ENCODE measurements around the gene ATXN2. TPM values are rescaled to one million over a fixed set of nuclear protein-coding genes. Genes with fewer than 3 reads are reported as not detected.
A peak's percentile ranks its signal among the peaks of the same experiment; 100 is the strongest.

Gene ATXN2
- total RNA-seq, 1 experiment from 2014 or later: 56.3 TPM

DNA sequence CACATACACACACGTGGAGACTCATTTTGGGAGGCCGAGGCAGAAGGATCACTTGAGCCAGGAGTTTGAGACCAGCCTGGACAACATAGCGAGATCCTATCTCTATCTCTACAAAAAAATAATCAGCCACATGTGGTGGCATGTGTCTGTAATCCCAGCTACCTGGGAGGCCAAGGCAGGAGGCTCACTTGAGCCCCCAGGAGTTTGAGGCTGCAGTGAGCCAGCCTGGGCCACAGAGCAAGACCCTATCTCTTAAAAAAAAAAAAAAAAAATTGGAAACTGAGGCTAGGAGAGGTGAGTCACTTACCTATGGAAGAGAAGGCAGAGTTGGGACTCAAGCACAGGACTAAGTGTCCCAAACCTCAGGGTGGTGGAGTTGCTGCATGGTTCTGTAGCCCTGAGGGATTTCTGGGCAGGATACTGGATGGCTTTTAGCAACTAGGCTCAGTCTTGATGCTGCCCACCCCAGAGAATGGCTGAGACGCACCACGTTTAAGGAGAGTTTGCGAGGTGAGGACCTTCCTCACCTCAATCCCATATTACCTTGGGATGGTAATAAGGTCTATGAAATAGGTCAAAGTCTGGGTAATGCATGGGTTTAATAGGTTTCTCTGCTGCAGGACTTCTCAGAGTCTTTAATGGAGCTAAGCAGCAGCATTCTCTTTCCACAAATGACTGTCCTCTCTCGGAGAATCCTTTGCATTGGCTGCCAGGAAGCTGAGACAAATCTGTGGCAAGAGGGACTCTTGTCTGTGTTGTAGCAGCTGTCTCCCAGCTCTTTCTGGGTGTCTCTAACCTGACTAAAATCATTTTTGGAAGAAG is 157.8 kb downstream of the ATXN2 start:
- DNase-seq (ENCODE audit: low spot score) (no peak), ATAC-seq (no peak)
- POLR2A ChIA-PET: no interaction called here
- TF ChIP-seq ZNF121 (CRISPR knock-in tag; IDR thresholded peaks at IDR 0.05) (peak; percentile 8; the same call in 1 of the 2 replicates), GRHL2 (CRISPR knock-in tag; IDR thresholded peaks at IDR 0.05; ENCODE audit: insufficient replicate concordance, severe bottlenecking) (no peak)
- H3K9me3 Mint-ChIP-seq: no peaks in the 10 kb centered on the region
- H3K27ac Mint-ChIP-seq: no peak overlapping the region
- H3K4me3 Mint-ChIP-seq: no peak overlapping the region
- H3K4me1 Mint-ChIP-seq: peaks cover 33% of the 10 kb centered on the region
- CTCF ChIA-PET: interaction anchor here (0.9 to 2.4 kb wide), 4 partner anchors 10 to 44 kb away, joined by 3 to 10 read pairs (median 6); no protein-coding TSS in a partner anchor
- peaks cover 7% of the 10 kb centered on the region for H3K36me3 Mint-ChIP-seq
- H3K27me3 Mint-ChIP-seq (ENCODE audit: low read depth): no peaks in the 10 kb centered on the region

DNA sequence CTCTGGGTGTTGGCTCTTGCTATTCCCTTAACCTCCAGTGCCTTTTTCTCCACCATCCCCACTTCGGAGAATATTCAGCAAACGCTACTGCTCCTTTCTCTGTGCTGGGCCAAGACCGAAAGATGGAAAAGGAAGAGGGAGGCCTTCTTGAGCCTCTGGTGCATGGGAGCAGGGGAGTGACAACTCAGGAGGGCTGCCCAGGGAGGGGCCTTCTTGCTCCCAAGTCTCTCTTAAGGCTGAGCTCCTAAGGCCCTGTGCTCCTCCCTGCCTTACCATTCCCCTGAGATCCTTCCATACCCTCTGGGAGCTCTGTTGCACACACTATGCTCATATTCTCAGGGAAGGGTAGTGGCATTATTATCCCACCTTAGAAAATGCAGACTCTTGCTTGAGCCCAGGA is 158.5 kb downstream of the ATXN2 start:
- H3K9me3 Mint-ChIP-seq: no peaks in the 10 kb centered on the region
- H3K36me3 Mint-ChIP-seq: peaks cover 3% of the 10 kb centered on the region; the same call in 1 of the 2 replicates
- DNase-seq (ENCODE audit: low spot score) (peak; percentile 2), ATAC-seq (no peak)
- ChIA-PET POLR2A (no interaction called here), CTCF (interaction anchor here (0.7 to 2.4 kb wide), 4 partner anchors 10 to 44 kb away, joined by 3 to 10 read pairs (median 6); no protein-coding TSS in a partner anchor)
- peak overlapping the region; percentile 87 for H3K27ac Mint-ChIP-seq
- H3K4me3 Mint-ChIP-seq: no peak overlapping the region
- H3K27me3 Mint-ChIP-seq (ENCODE audit: low read depth): no peaks in the 10 kb centered on the region
- H3K4me1 Mint-ChIP-seq: peaks cover 32% of the 10 kb centered on the region
- TF ChIP-seq ZBTB43 (CRISPR knock-in tag; IDR thresholded peaks at IDR 0.05) (no peak), NFYB (CRISPR knock-in tag; conservative IDR thresholded peaks at IDR 0.05; ENCODE audit: low read depth) (no peak), CREM (CRISPR knock-in tag; IDR thresholded peaks at IDR 0.05) (no peak), SP1 (CRISPR knock-in tag; conservative IDR thresholded peaks at IDR 0.05) (no peak), AR (CRISPR knock-in tag; IDR thresholded peaks at IDR 0.05) (no peak), TCF7 (CRISPR knock-in tag; IDR thresholded peaks at IDR 0.05; ENCODE audit: low read depth) (no peak), GRHL2 (CRISPR knock-in tag; IDR thresholded peaks at IDR 0.05; ENCODE audit: insufficient replicate concordance, severe bottlenecking) (no peak), PRDM15 (CRISPR knock-in tag; IDR thresholded peaks at IDR 0.05) (no peak), OVOL2 (CRISPR knock-in tag; IDR thresholded peaks at IDR 0.05; ENCODE audit: borderline replicate concordance) (no peak), MAX (CRISPR knock-in tag; IDR thresholded peaks at IDR 0.05) (no peak), ETV6 (CRISPR knock-in tag; IDR thresholded peaks at IDR 0.05) (no peak), ZNF121 (CRISPR knock-in tag; IDR thresholded peaks at IDR 0.05) (no peak)
- TF ChIP-seq, protein P1, sequence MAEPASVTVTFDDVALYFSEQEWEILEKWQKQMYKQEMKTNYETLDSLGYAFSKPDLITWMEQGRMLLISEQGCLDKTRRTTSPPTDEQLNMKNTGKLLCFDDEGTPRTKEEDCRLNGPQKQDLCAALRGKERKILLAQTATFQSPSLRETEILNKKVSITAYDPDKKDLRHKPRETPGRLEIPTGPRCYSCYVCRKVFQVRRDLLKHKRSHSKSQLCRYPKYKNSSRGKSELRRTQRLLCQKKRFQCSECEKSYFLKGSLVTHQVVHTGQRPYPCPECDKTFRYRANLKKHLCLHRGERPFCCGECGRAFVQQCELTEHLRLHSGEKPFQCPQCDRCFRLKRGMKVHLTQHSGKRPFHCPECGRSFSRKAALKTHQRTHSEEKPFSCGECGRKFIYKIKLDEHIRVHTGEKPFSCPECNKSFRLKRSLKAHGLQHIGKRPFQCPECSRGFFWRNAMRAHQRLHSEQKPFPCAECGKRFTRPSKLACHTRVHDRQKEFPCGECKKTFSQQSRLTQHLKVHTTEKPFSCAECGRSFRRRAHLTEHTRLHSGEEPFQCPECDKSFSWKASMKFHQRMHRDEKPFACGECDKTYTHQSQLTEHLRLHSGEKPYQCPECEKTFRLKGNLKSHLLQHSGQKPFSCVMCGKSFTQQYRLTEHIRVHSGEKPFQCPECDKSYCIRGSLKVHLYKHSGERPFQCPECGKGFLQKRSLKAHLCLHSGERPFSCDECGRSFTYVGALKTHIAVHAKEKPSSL (CRISPR knock-in tag; conservative IDR thresholded peaks at IDR 0.05): no peak
- TF ChIP-seq, protein P2, sequence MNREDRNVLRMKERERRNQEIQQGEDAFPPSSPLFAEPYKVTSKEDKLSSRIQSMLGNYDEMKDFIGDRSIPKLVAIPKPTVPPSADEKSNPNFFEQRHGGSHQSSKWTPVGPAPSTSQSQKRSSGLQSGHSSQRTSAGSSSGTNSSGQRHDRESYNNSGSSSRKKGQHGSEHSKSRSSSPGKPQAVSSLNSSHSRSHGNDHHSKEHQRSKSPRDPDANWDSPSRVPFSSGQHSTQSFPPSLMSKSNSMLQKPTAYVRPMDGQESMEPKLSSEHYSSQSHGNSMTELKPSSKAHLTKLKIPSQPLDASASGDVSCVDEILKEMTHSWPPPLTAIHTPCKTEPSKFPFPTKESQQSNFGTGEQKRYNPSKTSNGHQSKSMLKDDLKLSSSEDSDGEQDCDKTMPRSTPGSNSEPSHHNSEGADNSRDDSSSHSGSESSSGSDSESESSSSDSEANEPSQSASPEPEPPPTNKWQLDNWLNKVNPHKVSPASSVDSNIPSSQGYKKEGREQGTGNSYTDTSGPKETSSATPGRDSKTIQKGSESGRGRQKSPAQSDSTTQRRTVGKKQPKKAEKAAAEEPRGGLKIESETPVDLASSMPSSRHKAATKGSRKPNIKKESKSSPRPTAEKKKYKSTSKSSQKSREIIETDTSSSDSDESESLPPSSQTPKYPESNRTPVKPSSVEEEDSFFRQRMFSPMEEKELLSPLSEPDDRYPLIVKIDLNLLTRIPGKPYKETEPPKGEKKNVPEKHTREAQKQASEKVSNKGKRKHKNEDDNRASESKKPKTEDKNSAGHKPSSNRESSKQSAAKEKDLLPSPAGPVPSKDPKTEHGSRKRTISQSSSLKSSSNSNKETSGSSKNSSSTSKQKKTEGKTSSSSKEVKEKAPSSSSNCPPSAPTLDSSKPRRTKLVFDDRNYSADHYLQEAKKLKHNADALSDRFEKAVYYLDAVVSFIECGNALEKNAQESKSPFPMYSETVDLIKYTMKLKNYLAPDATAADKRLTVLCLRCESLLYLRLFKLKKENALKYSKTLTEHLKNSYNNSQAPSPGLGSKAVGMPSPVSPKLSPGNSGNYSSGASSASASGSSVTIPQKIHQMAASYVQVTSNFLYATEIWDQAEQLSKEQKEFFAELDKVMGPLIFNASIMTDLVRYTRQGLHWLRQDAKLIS (CRISPR knock-in tag; IDR thresholded peaks at IDR 0.05; ENCODE audit: borderline replicate concordance): no peak
- TF ChIP-seq, protein P3, sequence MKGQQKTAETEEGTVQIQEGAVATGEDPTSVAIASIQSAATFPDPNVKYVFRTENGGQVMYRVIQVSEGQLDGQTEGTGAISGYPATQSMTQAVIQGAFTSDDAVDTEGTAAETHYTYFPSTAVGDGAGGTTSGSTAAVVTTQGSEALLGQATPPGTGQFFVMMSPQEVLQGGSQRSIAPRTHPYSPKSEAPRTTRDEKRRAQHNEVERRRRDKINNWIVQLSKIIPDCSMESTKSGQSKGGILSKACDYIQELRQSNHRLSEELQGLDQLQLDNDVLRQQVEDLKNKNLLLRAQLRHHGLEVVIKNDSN (CRISPR knock-in tag; IDR thresholded peaks at IDR 0.05): no peak
- TF ChIP-seq, protein P4, sequence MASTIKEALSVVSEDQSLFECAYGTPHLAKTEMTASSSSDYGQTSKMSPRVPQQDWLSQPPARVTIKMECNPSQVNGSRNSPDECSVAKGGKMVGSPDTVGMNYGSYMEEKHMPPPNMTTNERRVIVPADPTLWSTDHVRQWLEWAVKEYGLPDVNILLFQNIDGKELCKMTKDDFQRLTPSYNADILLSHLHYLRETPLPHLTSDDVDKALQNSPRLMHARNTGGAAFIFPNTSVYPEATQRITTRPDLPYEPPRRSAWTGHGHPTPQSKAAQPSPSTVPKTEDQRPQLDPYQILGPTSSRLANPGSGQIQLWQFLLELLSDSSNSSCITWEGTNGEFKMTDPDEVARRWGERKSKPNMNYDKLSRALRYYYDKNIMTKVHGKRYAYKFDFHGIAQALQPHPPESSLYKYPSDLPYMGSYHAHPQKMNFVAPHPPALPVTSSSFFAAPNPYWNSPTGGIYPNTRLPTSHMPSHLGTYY (CRISPR knock-in tag; IDR thresholded peaks at IDR 0.05): no peak

Measured in WTC11 (cell line).